GM19043 (cell line): ENCODE results near the gene FGF21.
"Not testable (repeated sequence)": the region's sequence is repeated elsewhere in the genome, so short reads cannot be mapped to it uniquely, and the experiment has no call there.

Source experiments
- ATAC-seq: cut with Tn5 transposase; IDR thresholded peaks from one replicate; pipeline ENCODE4 v1.9.1; 2021; ENCODE audit warnings: low read depth; ENCODE audit not compliant: unreplicated experiment

The FGF21 gene

DNA sequence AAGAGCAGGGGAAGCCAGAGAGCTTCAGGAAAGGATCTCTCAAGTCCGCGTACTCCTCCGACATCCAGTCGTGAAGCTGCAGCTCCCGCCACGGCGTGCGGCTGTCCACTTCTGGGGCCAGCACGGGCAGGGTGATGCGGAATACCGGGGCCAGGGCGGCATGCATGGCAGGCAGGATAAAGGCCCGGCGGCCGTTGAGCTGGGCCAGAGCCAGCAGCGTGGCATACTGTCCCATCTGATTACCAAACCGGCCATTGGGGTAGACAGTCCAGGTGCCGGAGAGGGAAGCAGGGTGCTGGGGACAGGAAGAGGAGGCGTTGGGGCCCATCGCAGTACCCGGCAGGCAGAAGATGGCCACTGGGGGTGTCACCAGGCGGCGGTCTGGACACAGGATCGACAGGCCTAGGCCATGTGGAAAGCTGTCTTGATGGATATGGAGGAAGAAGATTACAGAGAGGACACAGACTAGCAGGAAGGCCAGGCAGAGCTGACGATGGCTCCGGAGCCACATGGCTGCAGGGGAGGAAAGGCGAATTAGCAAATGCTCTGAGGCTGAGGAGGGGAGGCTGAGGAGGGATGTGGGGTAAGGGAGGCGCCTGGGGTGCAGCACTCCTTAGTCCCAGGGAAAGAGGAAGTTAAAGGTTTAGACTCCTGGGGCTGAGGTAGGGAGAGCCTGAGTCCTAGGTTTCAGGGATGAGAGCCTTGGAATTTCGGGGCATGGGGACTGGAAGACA, 4.4 kb upstream of the FGF21 start:
- no peak for ATAC-seq

DNA sequence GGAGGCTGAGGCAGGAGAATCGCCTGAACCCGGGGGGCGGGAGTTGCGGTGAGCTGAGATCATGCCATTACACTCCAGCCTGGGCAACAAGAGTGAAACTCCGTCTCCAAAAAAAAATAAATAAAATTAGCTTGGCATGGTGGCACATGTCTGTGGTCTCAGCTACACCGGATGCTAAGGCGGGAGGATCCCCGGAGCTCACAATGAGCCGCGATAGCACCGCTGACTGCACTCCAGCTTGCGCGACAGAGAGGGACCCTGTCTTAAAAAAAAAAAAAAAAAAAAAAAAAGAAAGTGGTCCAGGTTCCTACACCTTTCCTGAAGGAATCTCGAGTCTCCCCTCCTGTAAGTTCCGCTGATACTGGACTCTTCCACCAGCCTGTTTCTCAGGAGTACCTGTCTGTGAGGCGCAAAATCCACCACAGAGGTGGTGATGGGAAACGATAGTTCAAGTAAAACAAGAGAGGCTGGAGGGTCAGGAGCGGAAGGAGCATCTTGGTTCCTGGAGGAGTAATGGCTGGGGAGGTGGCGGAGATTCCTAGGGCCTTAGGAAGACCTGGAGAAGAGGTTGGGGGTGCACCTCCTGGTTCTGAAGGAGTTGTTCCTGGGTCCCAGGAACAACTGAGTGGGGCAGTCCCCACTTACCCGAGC, 3.4 kb upstream of the FGF21 start:
- ATAC-seq = no peak

DNA sequence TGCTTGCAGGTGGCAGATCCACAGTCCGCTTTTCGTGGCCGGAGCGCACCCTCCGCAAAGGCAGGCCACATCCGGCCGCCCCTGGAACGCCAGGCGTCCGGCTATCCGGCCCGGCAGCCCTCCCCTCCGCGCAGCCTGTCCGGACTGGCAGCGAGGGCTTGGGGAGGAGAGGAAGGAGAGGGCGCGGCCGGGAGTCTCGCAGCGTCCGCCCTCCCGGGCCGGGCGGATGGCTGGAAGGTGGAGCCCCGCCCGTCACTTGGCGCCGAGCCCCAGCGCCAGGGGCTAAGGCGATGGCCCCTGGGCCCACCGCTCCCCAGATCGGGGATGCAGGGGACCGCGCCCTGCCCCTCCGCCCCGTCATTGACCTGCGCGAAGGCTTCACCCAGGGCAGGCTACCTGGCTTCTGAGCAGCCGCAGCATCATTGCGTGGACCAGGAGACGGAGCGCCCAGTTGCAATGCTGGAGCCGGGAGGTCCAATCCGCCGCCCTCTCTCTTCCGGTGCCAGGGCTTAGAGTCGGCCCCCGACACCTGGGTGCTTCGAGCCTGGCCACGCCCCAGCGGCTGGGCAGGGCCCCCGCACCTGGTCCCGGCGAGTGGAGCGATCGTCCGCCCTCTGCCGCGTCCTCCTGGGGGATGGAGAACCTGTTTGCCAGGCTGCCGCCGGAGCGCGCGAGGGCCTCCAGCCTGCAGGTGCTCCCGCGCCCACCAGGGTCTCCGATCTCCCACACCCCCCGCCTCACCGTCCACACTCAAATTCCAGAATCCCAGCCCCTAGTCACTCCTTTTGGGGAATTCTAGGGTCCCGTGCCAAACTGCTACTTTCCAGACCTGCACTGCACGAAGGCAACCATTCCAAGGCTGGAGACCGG, 2.6 kb upstream of the FGF21 start, which contains the start of gene FUT1:
Gene FUT1, minus strand, starts transcription at position 146 of the 870 bp plus-strand sequence. CDS start 1,360 bp downstream, outside the sequence.
- ATAC-seq = no peak

DNA sequence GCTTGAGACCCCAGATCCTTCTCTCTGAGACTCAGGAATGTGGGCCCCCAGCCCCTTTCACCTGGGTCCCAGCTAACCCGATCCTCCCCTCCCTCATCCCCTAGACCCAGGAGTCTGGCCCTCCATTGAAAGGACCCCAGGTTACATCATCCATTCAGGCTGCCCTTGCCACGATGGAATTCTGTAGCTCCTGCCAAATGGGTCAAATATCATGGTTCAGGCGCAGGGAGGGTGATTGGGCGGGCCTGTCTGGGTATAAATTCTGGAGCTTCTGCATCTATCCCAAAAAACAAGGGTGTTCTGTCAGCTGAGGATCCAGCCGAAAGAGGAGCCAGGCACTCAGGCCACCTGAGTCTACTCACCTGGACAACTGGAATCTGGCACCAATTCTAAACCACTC, 463 bp downstream of the FGF21 start:
- ATAC-seq = no peak

DNA sequence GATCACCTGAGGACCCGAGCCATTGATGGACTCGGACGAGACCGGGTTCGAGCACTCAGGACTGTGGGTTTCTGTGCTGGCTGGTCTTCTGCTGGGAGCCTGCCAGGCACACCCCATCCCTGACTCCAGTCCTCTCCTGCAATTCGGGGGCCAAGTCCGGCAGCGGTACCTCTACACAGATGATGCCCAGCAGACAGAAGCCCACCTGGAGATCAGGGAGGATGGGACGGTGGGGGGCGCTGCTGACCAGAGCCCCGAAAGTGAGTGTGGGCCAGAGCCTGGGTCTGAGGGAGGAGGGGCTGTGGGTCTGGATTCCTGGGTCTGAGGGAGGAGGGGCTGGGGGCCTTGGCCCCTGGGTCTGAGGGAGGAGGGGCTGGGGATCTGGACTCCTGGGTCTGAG, 888 bp downstream of the FGF21 start:
- no peak for ATAC-seq

DNA sequence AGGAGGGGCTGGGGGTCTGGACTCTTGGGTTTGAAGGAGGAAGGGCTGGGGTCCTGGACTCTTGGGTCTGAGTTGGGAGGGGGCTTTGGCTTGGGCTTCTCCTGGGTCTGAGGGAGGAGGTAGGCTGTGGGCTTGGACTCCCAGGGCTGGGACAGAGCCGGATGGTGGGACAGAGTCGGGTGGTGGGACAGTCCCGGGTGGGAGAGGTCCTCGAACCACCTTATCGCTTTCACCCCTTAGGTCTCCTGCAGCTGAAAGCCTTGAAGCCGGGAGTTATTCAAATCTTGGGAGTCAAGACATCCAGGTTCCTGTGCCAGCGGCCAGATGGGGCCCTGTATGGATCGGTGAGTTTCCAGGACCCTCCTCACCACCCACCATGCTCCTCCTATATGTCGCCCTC, 1.4 kb downstream of the FGF21 start:
- ATAC-seq = no peak

DNA sequence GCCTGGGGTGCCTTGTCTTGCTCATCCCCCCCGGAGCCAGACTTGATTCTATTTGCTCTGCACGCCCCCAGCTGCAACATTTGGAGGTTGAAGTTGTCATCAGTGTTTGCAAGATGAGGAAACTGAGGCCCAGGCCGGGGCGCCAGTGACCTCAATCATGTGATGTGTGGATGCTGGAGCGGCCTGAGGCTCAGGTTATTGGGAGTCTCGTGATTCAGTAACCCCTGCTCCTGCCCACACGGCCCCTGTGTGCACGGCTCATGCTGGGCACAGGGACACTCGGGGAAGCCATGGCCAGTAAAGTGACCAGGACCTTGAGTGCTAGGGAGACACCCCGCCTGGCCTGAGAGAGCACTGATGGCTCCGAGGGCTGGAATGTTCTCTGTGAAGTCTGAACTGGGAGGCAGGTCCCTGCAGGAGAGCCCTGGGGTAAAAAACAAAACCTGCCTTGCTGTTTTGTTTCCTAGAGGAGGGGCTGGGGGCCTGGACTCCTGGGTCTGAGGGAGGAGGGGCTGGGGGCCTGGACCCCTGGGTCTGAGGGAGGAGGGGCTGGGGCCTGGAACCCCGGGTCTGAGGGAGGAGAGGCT, 1.9 kb downstream of the FGF21 start:
- no peak for ATAC-seq

DNA sequence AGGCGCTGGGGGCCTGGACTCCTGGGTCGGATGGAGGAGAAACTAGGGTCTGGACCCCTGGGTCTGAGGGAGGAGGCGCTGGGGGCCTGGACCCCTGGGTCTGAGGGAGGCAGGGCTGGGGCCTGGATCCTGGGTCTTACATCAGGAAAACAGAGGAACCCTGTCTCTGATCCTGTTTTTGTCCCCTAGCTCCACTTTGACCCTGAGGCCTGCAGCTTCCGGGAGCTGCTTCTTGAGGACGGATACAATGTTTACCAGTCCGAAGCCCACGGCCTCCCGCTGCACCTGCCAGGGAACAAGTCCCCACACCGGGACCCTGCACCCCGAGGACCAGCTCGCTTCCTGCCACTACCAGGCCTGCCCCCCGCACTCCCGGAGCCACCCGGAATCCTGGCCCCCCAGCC, 2.4 kb downstream of the FGF21 start:
- no peak for ATAC-seq

DNA sequence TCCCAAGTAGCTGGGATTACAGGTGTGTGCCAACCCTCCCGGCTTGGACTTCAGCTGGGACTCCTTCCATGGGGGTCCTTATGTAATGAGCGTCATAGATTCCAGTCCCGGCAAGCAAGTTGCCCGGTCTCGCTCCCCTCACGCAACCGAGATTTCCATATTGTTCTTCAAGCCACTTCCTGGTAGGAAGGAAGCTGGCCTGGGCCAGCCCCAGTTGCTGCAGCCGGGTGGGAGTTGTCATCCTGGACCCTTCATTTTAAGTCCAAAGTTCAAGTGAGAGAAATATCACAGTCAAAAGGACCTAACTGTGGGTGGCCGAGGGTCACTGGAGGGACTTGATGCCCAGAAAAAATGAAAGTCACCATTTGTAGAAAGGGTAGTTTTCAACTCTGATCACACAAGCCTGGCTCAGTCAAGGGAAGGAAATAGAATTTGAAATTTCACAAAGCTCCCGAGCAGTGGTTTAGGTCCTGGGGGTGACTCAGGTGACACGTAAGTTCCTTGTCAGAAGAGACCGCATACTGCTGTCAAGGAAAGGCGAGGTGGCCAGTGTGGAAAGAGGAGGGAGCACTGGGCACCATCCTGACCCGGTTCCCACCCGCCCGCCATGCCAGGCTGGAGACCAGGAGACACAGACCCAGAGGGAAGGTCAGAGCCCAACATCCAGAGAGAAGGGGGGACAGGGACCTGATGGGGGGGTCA, 5.3 kb downstream of the FGF21 start:
- ATAC-seq = no peak

DNA sequence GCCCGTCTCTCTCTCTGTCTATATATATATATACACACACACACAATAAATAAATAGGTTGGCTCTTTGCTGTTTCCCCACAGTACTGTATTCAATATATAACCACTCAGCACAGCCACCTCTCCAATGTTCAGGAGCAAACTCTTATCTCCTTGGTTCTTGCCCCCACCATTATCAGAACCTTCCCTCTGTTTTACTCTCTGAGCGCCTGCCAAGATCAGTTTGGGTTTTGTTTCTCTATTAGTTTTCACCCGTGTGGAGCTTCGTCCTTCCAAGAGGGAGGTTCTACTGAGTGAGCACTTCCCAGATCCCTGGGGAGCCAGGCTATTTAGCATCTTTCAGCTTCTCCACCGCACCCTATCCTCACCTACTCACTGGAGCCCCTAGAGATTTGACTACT, 10.5 kb downstream of the FGF21 start:
- not testable (repeated sequence) for ATAC-seq

DNA sequence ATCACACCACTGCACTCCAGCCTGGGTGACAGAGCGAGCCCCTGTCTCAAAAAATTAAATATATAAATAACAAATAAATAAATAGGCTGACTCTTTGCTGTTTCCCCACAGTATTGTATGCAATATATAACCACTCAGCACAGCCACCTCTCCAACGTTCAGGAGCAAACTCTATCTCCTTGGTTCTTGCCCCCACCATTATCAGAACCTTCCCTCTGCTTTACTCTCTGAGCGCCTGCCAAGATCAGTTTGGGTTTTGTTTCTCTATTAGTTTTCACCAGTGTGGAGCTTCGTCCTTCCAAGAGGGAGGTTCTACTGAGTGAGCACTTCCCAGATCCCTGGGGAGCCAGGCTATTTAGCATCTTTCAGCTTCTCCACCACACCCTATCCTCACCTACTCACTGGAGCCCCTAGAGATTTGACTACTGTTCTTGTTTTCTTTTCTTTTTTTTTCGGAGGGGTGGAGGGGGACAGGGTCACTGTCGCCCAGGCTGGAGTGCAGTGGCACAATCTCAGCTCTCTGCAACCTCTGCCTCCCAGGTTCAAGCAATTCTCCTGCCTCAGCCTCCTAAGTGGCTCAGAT, 12.9 kb downstream of the FGF21 start:
- not testable (repeated sequence) for ATAC-seq

DNA sequence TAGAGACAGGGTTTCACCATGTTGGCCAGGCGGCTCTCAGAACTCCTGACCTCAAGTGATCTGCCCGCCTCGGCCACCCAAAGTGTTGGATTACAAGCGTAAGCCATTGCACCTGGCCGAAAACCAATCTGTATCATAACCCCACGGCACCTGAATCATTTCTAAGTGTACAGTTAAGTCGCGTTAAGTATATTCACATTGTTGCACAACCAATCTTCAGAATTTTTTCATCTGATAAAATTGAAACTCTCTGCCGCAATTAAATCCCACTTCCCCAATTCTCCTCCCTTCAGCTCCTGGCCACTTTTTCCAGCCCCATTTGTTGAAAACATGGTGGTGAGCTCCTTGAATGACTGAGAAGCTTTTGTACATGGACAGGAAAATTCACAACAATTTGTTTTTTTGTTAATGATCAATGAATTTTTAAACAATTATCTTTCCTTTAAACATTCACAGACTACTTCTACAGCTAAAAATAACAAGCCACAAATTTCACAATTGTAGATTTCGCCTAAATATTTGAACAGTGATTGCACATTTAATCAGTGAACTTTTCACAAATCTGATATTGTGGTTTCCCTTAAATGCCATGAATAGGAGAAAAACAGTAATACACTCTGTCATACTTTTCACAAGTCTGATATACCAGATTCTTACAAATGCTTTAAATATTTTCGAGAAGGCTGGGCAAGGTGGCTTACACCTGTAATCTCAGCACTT, 13.8 kb downstream of the FGF21 start:
- no peak for ATAC-seq

DNA sequence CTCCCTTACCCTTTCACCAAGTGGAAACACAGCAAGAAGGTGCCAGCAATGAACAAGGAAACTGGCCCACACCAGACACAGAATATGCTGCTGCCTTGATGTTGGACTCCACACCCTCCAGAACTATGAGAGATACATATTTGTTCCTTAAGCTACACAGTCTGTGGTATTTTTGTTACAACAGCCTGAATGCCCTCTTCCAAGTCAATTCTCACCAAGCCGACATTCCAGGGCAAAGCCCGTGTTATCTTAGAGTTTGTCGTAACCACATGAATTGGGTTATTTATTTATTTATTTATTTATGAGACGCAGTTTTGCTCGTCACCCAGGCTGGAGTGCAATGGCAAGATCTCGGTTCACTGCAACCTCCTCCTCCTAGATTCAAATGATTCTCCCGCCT, 14.9 kb downstream of the FGF21 start:
- ATAC-seq = no peak

DNA sequence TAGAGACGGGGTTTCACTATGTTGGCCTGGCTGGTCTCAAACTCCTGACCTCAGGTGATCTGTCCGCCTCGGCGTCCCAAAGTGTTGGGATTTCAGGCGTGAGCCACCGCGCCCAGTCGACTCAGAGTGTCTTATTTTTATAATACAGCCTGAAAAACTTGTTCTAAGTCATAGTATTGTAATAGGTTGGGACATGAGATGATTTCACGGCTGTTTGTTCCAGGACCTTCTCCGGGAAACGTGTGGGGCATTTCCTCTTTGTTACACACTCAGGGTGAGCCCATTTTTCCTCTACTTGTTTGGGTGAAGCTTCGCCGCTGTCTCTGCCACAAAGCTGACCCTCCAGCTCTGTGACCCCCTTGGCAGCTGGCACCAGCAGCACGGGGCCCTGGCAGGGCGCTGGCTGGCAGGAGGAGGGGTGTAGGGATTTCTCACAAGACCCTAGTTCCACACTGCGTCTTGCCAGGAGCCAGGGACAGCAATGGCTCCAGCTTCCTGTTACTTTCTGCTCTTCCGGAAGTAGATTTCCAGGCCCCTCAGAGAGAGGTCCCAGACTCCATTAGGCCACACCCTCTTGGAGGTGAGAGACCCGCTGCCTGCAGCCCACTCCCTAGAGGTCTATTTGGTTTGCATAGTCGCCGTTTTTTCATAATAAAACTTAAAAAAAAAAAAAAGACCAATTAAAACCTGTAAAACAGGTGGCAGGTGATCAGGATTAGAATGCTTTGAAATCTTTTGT, 15.6 kb downstream of the FGF21 start:
- no peak for ATAC-seq

DNA sequence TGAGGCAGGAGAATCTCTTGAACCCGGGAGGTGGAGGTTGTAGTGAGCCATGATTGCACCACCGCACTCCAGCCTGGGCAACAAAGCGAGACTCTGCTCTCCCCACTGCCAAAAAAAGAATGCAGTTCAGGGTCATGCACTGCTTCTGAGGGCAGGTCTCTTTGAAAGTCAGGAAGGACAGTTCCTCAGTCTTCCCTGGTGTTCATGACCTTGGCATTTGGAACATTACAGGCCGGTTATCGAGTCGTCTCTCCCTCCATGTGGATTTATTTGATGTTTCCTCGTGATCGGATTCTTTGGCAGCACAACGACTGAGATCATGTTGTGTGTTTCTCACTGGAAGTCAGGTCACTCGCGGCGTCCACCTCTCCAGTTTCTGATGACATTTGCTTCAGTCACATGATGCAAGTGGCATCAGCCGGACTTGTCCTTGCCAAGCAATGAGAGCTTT, 17.2 kb downstream of the FGF21 start:
- no peak for ATAC-seq

DNA sequence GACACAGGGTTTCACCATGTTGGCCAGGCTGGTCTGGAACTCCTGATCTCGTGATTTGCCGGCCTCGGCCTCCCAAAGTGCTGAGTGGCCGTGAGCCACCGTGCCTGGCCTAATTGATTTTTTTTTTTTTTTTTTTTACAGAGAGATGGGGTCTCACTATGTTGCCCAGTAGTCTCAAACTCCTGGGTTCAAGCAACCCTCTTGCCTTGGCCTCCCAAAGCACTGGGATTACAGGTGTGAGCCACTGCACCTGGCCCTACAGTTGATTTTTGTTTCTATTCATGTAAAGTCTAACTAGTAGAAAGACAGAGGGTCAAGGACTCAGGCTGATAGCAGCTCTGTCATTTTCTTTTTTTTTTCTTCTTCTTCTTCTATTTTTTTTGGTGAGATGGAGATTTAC, 21.8 kb downstream of the FGF21 start:
- no peak for ATAC-seq

DNA sequence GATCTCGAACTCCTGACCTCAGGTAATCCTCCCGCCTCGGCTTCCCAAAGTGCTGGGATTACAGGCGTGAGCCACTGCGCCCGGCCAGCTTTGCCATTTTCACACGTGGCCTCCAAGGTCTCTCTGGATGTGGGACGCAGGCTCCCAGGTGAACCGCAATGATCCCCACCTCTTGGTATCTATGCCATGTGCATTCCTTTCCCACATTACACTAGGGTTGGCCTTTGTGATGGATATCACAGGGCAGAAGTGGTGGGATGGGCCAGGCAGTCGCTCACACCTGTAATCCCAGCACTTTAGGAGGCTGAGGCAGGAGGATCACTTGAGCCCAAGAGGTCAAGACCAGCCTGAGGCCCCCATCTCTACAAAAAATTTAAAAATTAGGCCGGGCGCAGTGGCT, 22.4 kb downstream of the FGF21 start:
- no peak for ATAC-seq

DNA sequence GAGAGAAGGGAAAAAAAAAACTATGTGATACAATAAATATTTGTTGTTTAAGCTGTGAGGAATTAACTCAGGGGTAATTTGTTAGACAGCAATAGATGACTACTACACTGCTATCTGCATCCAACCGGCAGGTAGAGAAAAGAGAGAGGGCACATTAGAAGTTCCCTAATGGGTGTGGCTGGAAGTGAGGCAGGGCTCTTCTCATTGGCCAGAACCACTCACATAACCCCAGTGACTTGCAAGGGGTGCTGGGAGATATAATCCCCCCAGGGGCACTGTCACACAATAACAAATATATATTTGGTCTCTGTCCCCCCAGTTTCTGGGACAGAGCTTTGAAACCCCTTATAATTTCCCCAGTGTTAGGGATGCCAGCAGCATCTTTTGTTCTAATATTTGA, 24.3 kb downstream of the FGF21 start:
- no peak for ATAC-seq
